PC-3 (cell line): ENCODE results near the gene ST6GALNAC4.

Source experiments
- CTCF ChIP-seq: fragments of 300-600 bp; sonication (generic); conservative IDR thresholded peaks from 2 replicates; pipeline ENCODE4 v1.5.1; 2017; ENCODE audit warnings: antibody characterized with exemption, low read depth, mild to moderate bottlenecking, low read length
- EZH2 ChIP-seq: fragments of 300-600 bp; sonication (generic); IDR thresholded peaks from one replicate; pipeline ENCODE4 v1.6.1; 2017; ENCODE audit warnings: antibody characterized with exemption, mild to moderate bottlenecking, low read length; ENCODE audit not compliant: unreplicated experiment
- EZH2phosphoT487 ChIP-seq: fragments of 300-600 bp; sonication (generic); IDR thresholded peaks from 2 replicates; pipeline ENCODE4 v1.6.1; 2018; ENCODE audit warnings: mild to moderate bottlenecking, antibody characterized with exemption, low read length, borderline replicate concordance

GRCh38 chr9:127892831-127893230 is 24.0 kb downstream of the ST6GALNAC4 start:
- TF ChIP-seq CTCF, result no peak
- no peak for TF ChIP-seq EZH2
- TF ChIP-seq EZH2phosphoT487, result no peak
